Body of pancreas (tissue), 4 donors: Measurements from ENCODE around the gene DUSP28. TPM values are rescaled to one million over a fixed set of nuclear protein-coding genes. Genes with fewer than 3 reads are reported as not detected.

Source experiments
- ATAC-seq: fragments of 150-250 bp; one replicate; pipeline ENCODE4 v1.9.1; 2016
- DNase-seq, 4 donors: peaks; one replicate each; pipeline ENCODE4 v3.0.0-alpha.2; 2019
- H3K27ac ChIP-seq, 4 donors: fragments of 200-600 bp; sonication (generic); 1 replicate in 3 of 4; 2 replicates in 1 of 4; pipeline versions ENCODE4 v1.5.1 to v1.6.1; 2016 to 2019; ENCODE audit warnings: mild to moderate bottlenecking in 1 of 4, mixed read lengths in 1 of 4, moderate library complexity in 1 of 4
- H3K27me3 ChIP-seq, 2 donors: fragments of 200-600 bp; sonication (generic); one replicate each; pipeline ENCODE4 v1.6.0; 2016; ENCODE audit warnings: mild to moderate bottlenecking in 1 of 2
- H3K36me3 ChIP-seq, 2 donors: fragments of 200-600 bp; sonication (generic); replicated peaks in 1 of 2; 2 replicates each; pipeline ENCODE4 v1.5.1; 2016; ENCODE audit warnings: low read depth in 2 of 2; ENCODE audit not compliant: insufficient read depth in 1 of 2
- H3K4me1 ChIP-seq: fragments of 200-600 bp; sonication (generic); one replicate; pipeline ENCODE4 v1.6.0; 2016
- H3K4me3 ChIP-seq, 2 donors: fragments of 200-600 bp; sonication (generic); 1 replicate in 1 of 2; 2 replicates in 1 of 2; pipeline ENCODE4 v1.5.1; 2016 to 2019
- H3K9me3 ChIP-seq, 3 donors: fragments of 200-600 bp; sonication (generic); 1 replicate in 2 of 3; 2 replicates in 1 of 3; pipeline ENCODE4 v1.5.1; 2016
- POLR2A ChIP-seq, 3 donors: fragments of 450-650 bp; IDR thresholded peaks; one replicate each; pipeline ENCODE4 v1.6.1; 2016; ENCODE audit warnings: antibody characterized with exemption in 3 of 3, mild to moderate bottlenecking in 2 of 3
- WGBS, 2 donors: methylation state at CpG; one replicate each; pipeline ENCODE4 v1.1.5; 2017; 5-methylcytosine and 5-hydroxymethylcytosine counted together
- intact Hi-C: fragments of 100-400 bp; cut with DNase I; formaldehyde crosslinking; loops from one replicate; pipeline ENCODE4 v1.15.1; 2023
- total RNA-seq, 2 donors: library from RNA; depleted of rRNA; stranded (reverse); fragments of >200 nt; gene quantifications; one replicate each; pipeline ENCODE4 v1.1.0, GENCODE V29; 2016
- TF ChIP-seq, protein P1 (sequence below), 7 experiments: fragments of 450-650 bp in 4 of 7; fragments of 200-600 bp in 3 of 7; sonication (generic) in 3 of 7; IDR thresholded peaks; one replicate each; pipeline ENCODE4 v1.5.1; 2016 to 2019; ENCODE audit warnings: antibody characterized with exemption in 7 of 7

Gene DUSP28
- total RNA-seq, 2 donors from 2014 or later, result 4.7 to 6.6 TPM

DNA sequence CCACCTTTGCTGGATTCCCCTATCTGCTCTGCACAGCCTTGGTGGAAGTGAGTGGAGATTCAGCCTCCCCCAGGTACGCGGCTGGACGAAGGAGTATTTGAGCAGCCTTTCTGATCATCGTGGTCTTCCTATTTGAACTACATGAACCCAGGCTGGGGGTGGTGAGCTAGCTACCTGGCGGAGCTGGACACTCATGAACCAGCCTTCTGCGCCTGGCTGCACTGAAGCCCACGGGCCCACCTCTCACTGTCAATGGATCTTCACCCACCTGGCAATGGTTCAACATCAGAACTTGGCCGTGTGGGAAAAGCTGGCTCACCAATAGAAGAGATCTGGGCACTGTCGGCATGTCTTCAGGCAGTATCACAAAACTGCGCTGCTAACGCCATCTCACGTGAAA lies 37.8 kb upstream of the DUSP28 start:
- WGBS, 2 donors, result 95 to 96% methylated on average over 9 to 12 of the region's 12 CpGs
- H3K36me3 ChIP-seq, result peaks cover 0 to 6% of the 10 kb centered on the region in 2 donors
- no peak for TF ChIP-seq POLR2A (IDR thresholded peaks at IDR 0.05)
- TF ChIP-seq, protein P1, sequence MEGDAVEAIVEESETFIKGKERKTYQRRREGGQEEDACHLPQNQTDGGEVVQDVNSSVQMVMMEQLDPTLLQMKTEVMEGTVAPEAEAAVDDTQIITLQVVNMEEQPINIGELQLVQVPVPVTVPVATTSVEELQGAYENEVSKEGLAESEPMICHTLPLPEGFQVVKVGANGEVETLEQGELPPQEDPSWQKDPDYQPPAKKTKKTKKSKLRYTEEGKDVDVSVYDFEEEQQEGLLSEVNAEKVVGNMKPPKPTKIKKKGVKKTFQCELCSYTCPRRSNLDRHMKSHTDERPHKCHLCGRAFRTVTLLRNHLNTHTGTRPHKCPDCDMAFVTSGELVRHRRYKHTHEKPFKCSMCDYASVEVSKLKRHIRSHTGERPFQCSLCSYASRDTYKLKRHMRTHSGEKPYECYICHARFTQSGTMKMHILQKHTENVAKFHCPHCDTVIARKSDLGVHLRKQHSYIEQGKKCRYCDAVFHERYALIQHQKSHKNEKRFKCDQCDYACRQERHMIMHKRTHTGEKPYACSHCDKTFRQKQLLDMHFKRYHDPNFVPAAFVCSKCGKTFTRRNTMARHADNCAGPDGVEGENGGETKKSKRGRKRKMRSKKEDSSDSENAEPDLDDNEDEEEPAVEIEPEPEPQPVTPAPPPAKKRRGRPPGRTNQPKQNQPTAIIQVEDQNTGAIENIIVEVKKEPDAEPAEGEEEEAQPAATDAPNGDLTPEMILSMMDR (IDR thresholded peaks at IDR 0.05), result no peak
- no peak overlapping the region for H3K27ac ChIP-seq
- no peak overlapping the region for H3K4me3 ChIP-seq
- intact Hi-C loops, result no loop called here
- no peaks in the 10 kb centered on the region for H3K9me3 ChIP-seq
- DNase-seq, result no peak
- no peak for ATAC-seq
- H3K4me1 ChIP-seq, result no peaks in the 10 kb centered on the region
- H3K27me3 ChIP-seq, result no peaks in the 10 kb centered on the region

DNA sequence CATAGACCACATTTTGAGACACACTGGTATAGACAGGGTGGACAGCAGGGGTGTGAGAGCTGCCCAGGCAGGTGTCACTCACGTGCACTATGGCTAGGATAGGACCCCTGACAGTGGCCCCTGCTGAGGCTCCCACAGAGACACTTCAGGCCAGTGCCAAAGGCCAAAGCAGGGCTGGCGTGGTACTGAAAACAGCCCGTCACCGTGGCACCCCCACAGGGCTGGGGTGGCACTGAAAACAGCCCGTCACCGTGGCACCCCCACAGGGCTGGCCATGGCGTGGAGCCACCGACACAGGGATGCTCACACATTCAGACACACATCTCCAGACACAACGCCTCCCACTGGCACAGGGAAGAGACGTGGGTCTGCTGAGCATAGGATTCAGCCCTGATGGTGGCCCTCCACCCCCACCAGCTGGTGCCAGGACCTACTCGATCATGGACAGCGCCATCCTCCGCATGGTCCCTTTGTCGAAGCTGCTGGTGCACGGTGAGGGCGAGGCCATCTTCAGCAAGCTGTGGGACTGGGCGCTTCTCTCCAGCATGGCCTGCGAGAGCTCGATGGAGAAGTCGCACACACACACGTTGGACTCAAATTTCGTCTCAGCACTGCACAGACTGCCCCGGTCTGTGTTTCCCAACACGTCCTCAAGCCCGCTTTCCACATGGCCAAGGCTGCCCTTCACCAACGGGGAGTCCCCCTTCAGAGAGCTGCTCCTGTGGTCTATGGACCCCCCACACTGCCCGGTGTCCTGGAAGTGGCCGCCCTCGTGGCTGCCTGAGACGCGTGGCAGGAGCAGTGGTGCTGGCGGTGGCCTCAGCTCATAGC lies 36.5 kb upstream of the DUSP28 start:
- no peak for TF ChIP-seq POLR2A (IDR thresholded peaks at IDR 0.05)
- TF ChIP-seq, protein P1 (IDR thresholded peaks at IDR 0.05), result no peak
- intact Hi-C loops, result no loop called here
- Histone ChIP-seq H3K4me3 (no peak overlapping the region), H3K27ac (no peak overlapping the region), H3K36me3 (peaks cover 0 to 6% of the 10 kb centered on the region in 2 donors), H3K27me3 (no peaks in the 10 kb centered on the region), H3K4me1 (no peaks in the 10 kb centered on the region), H3K9me3 (no peaks in the 10 kb centered on the region)
- ATAC-seq (no peak), DNase-seq (no peak)
- 96 to 99% methylated on average over 27 to 29 of the region's 32 CpGs for WGBS, 2 donors

DNA sequence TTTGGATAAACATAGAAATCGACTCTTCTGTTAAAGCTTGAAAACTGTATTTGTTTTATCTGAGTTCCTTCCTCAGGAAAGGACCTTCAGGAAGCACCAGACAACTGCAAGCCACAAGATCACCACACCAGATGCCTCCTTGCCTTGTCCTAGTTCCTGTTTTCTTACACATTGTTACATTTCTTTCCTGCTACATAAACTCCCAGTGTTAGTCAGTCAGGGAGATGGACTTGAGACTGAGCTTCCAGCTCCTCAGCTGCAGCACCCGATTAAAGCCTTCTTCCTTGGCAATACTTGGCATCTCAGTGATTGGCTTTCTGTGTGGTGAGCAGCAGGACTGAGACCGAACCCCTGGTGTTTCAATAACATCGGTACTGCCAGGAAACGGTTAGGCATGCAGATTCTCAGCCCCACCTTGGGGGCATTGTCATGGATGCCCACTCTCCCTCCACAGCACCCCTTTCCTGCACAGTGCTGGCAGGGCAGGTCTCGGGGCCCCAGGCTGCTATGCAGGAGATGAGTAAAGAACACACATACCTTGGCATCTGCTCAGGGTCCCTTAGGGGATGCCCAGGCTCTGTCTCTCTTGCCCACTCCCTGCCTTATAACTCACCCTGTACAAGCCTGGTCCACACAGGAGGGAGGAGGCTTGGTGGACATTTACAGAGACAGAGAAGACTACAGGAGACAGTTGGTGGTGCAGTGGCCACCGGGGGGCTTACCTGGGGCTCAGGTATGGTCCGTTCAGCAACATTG lies 35.0 kb upstream of the DUSP28 start:
- Histone ChIP-seq H3K4me3 (no peak overlapping the region), H3K4me1 (no peaks in the 10 kb centered on the region), H3K27me3 (no peaks in the 10 kb centered on the region), H3K36me3 (peaks cover 0 to 6% of the 10 kb centered on the region in 2 donors), H3K27ac (no peak overlapping the region), H3K9me3 (no peaks in the 10 kb centered on the region)
- no peak for TF ChIP-seq POLR2A (IDR thresholded peaks at IDR 0.05)
- TF ChIP-seq, protein P1 (IDR thresholded peaks at IDR 0.05), result no peak
- no peak for ATAC-seq
- no peak for DNase-seq
- WGBS, 2 donors, result 92 to 94% methylated on average over 7 of the region's 8 CpGs
- intact Hi-C loops, result no loop called here

DNA sequence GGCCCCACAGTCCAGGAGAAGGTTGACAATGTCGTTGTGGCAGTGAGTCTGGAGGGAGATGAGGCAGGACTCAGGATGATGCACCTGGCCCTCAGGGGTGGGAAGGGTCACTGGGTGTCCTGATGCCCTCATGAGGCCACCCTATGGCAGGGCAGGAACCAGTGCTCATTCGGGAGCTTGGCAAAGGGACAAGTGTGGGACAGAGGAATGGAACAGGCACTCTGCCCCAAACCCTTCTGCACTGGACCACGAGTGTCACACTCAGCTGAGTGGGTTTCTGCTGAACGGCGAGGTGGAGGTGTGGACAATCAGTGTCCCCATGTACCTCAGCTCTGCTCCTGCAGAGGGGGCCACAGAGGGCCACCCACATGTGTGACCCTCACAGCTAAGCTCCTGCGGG lies 34.4 kb upstream of the DUSP28 start:
- Histone ChIP-seq H3K36me3 (peaks cover 0 to 6% of the 10 kb centered on the region in 2 donors), H3K4me1 (no peaks in the 10 kb centered on the region), H3K4me3 (no peak overlapping the region), H3K27me3 (no peaks in the 10 kb centered on the region), H3K27ac (no peak overlapping the region), H3K9me3 (no peaks in the 10 kb centered on the region)
- DNase-seq, result no peak
- TF ChIP-seq POLR2A (IDR thresholded peaks at IDR 0.05), result no peak
- TF ChIP-seq, protein P1 (IDR thresholded peaks at IDR 0.05), result no peak
- WGBS, 2 donors, result 91 to 93% methylated on average over 6 of the region's 6 CpGs
- no peak for ATAC-seq
- intact Hi-C loops, result no loop called here
